GM19455 (cell line): Measurements from ENCODE around the gene NAALAD2.
"Not testable (repeated sequence)": the region's sequence is repeated elsewhere in the genome, so short reads cannot be mapped to it uniquely, and the experiment has no call there.

Experiments used
- ATAC-seq: cut with Tn5 transposase; IDR thresholded peaks from one replicate; pipeline ENCODE4 v1.9.1; 2021; ENCODE audit not compliant: unreplicated experiment

Gene NAALAD2

DNA sequence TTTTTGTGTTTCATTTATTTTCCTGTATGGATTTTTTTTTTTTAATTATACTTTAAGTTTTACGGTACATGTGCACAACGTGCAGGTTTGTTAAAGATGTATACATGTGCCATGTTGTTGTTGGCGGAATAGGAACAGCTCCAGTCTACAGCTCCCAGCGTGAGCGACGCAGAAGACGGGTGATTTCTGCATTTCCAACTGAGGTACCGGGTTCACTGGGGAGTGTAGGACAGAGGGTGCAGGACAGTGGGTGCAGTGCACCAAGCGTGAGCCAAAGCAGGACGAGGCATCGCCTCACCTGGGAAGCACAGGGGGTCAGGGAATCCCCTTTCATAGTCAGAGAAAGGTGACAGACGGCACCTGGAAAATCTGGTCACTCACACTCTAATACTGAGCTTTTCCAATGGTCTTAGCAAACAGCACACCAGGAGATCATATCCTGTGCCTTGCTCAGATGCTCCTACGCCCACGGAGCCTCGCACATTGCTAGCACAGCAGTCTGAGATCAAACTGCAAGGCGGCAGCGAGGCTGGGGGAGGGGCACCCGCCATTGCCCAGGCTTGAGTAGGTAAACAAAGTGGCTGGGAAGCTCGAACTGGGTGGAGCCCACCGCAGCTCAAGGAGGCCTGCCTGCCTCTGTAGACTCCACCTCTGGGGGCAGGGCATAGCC is 105.6 kb downstream of the NAALAD2 start:
- ATAC-seq = not testable (repeated sequence)

GRCh38 chr11:90241414-90241813 is 107.0 kb downstream of the NAALAD2 start:
- ATAC-seq = no peak
